GM08714 (cell line): Measurements from ENCODE around the gene POLR2E.

Source experiments
- H3K4me3 ChIP-seq: fragments of 200-500 bp; sonication (Bioruptor generic); 2 replicates; pipeline ENCODE4 v1.5.1; 2014; ENCODE audit warnings: mild to moderate bottlenecking, low read length, inconsistent platforms
- ZNF274 ChIP-seq: IDR thresholded peaks from 2 replicates; pipeline ENCODE4 v1.6.1; 2012; ENCODE audit warnings: mild to moderate bottlenecking, low read depth, low read length

Gene POLR2E

GRCh38 chr19:1088416-1089010, 6.7 kb downstream of the POLR2E start:
- no peak for TF ChIP-seq ZNF274
- H3K4me3 ChIP-seq: no peak overlapping the region

- H3K4me3 ChIP-seq: no peak overlapping the region
- no peak for TF ChIP-seq ZNF274
Observed at GRCh38 chr19:1087813-1088415, 7.3 kb downstream of the POLR2E start.

DNA sequence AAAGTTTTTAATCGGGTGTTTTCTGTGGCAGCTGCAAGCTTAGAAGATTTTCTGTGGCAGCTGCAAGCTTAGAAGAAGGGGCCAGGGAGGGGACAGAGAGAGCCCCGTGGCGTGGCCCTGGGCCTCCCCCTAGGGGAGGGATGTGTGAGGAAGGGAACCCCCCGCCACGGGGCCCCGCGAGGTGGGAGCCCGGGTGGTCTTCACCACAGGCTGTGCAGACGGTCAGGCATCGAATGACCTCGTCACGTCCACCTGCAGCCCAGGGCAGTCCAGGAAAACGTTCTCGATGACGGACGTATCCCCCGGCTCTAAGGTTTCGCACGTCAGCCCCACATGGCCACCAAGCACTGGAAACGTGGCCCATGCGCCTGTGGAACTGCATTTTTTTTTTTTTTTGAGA, 8.6 kb downstream of the POLR2E start:
- no peak for TF ChIP-seq ZNF274
- no peak overlapping the region for H3K4me3 ChIP-seq

DNA sequence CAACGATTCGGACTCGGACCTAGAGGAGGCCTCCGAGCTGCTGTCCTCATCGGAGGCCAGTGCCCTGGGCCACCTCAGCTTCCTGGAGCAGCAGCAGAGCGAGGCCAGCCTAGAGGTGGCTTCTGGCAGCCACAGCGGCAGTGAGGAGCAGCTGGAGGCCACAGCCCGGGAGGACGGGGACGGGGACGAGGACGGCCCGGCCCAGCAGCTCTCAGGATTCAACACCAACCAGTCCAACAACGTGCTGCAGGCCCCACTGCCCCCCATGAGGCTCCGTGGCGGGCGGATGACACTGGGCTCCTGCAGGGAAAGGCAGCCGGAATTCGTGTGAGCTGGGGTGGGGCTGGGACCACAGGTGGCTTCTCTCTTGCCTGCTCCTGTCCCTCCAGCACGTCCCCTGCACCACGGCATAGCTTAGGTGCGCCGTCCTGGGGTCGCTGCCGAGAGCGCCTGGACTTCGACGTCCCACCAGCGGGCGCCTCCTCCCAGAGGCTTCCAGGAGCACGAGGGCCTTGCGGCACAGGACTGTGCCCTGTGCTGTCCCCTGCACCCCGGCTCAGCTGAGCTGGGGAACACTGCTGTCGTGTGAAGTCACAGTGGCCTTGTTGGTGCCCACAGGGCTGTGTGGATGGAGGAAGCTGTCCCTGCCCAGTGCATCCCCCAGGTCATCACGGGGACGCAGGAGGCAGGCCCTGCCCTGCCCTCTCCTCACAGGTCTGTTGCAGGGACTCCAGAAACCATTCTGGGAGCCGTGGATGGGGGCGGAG, 9.3 kb downstream of the POLR2E start:
- TF ChIP-seq ZNF274: no peak
- no peak overlapping the region for H3K4me3 ChIP-seq

DNA sequence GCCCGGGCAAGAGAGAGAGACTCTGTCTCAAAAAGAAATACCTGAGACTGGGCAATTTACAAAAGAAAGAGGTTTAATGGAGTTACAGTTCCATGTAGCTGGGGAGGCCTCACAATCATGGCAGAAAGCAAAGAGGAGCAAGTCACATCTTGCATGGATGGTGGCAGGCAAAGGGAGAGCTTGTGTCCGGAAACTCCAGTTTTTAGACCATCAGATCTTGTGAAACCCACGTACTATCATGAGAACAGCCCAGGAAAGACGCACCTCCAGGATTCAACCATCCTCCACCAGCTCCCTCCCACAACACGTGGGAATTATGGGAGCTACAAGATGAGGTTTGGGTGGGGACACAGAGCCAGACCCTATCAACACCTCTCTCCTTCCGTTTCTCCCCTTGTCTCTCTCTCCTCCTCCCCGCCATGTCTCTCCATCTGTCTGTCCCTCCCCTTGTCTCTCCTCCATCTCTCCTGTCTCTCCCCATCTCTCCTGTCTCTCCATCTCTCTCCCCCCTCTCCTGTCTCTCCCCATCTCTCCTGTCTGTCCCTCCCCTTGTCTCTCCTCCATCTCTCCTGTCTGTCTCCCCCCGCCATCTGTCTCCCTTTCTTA, 10.0 kb downstream of the POLR2E start:
- no peak for TF ChIP-seq ZNF274
- no peak overlapping the region for H3K4me3 ChIP-seq

- H3K4me3 ChIP-seq: no peak overlapping the region
- TF ChIP-seq ZNF274: no peak
Observed at GRCh38 chr19:1084024-1084868, 10.9 kb downstream of the POLR2E start.

DNA sequence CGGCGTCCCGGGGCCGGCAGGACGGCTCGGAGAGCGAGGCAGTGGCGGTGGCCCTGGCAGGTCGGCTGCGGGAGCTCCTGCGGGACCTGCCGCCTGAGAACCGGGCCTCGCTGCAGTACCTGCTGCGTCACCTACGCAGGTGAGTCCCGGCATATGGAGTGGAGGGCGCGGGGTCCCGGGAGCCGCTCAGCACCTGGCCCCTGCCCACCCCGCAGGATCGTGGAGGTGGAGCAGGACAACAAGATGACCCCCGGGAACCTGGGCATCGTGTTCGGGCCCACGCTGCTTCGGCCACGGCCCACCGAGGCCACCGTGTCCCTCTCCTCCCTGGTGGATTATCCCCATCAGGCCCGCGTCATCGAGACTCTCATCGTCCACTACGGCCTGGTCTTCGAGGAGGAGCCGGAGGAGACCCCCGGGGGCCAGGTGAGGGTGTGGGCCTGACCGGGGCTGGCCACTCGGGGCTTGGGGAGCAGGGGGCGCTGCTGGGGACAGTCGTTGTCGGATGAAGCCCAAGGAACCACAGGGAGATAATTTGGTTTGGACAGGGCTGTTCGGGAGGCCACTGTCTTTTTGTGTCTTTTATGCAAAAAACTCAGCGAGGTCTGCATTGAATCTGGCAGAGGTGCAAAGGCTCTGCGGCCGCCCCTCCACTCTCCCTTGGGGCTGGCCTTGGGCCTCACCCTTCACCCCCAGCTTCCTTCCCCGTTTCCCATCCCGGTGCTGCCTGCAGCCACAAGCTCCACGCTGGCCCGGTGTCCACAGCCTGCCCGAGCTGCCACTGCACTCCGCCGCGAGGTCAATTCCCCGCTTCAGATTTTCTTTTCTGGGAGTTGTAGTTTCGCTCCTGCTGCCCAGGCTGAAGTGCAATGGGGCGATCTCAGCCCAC, 12.0 kb downstream of the POLR2E start:
- no peak overlapping the region for H3K4me3 ChIP-seq

GRCh38 chr19:1082165-1082927, 12.8 kb downstream of the POLR2E start:
- no peak for TF ChIP-seq ZNF274

More for the DNA sequence above, 12.0 kb downstream of the POLR2E start:
- no peak for TF ChIP-seq ZNF274

DNA sequence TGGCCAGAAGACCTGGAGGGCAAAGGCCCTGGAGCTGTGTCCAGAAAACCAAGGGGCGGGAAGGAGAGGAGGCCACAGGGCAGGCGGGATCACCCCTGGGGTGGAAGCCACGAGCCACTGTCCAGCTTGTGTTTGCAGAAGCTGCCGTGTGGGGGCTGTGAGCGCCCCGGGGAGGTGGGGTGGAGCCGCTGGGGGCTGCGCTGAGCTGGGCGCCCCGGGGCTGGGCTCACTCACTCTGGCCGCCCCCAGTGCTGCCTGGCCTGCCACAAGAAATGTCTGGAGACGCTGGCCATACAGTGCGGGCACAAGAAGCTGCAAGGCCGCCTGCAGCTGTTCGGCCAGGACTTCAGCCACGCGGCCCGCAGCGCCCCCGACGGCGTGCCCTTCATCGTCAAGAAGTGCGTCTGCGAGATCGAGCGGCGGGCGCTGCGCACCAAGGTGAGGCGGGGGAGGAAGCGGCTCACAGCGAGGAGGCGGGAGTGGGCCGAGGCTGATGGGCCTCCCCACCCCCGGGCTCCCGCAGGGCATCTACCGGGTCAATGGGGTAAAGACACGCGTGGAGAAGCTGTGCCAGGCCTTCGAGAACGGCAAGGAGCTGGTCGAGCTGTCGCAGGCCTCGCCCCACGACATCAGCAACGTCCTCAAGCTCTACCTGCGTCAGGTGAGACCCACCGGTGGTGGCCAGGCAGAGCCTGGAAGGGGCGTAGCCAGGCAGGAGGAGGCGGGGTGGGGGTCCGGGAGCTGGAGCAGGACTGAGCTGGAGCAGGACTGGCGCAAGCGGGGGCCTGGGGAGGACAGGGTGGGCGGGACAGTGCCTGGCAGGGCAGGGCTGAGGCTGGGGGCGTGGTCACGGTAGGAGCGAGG, 13.6 kb downstream of the POLR2E start:
- no peak for TF ChIP-seq ZNF274
- H3K4me3 ChIP-seq: no peak overlapping the region

More at GRCh38 chr19:1082165-1082927, 12.8 kb downstream of the POLR2E start:
- no peak overlapping the region for H3K4me3 ChIP-seq

- TF ChIP-seq ZNF274: no peak
- H3K4me3 ChIP-seq: no peak overlapping the region
Observed at GRCh38 chr19:1080360-1081161, 14.6 kb downstream of the POLR2E start.

DNA sequence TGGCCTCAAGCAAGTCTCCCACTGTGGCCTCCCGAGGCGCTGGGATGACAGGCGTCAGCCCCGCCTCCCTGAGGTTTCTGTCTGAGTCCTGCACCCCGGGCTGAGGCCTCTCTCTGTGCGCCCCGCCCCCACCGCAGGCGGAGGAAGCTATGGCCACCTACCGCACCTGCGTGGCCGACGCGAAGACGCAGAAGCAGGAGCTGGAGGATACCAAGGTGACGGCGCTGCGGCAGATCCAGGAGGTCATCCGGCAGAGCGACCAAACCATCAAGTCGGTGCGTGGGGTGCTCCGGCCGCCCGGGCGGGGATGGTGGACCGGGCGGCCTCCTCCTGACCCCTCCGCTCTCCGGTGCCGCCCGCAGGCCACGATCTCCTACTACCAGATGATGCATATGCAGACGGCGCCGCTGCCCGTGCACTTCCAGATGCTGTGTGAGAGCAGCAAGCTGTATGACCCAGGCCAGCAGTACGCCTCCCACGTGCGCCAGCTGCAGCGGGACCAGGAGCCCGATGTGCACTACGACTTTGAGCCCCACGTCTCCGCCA, 15.5 kb downstream of the POLR2E start:
- TF ChIP-seq ZNF274: no peak
- no peak overlapping the region for H3K4me3 ChIP-seq
